GM18861 (cell line): ENCODE data around the gene SOX5.
A peak's percentile ranks its signal among the peaks of the same experiment; 100 is the strongest.
"Not testable (repeated sequence)": the region's sequence is repeated elsewhere in the genome, so short reads cannot be mapped to it uniquely, and the experiment has no call there.

ENCODE experiments used
- ATAC-seq: cut with Tn5 transposase; IDR thresholded peaks from one replicate; pipeline ENCODE4 v1.9.1; 2021; ENCODE audit not compliant: unreplicated experiment

SOX5 gene

GRCh38 chr12:23847857-23848256, 101.6 kb downstream of the SOX5 start:
- no peak for ATAC-seq

GRCh38 chr12:23843958-23844357, 105.5 kb downstream of the SOX5 start:
- ATAC-seq = no peak

- no peak for ATAC-seq
Measured at GRCh38 chr12:23834076-23834475, 115.4 kb downstream of the SOX5 start.

- ATAC-seq = no peak
Measured at GRCh38 chr12:23831739-23832138, 117.7 kb downstream of the SOX5 start.

GRCh38 chr12:23830210-23830609, 119.3 kb downstream of the SOX5 start:
- ATAC-seq = no peak

- ATAC-seq = peak; percentile 75
Measured at GRCh38 chr12:23827353-23827752, 122.1 kb downstream of the SOX5 start.

GRCh38 chr12:23825124-23825523, 124.3 kb downstream of the SOX5 start:
- not testable (repeated sequence) for ATAC-seq

GRCh38 chr12:23824358-23824757, 125.1 kb downstream of the SOX5 start:
- no peak for ATAC-seq

- ATAC-seq = not testable (repeated sequence)
Measured at GRCh38 chr12:23822883-23823282, 126.6 kb downstream of the SOX5 start.

GRCh38 chr12:23817345-23817744, 132.1 kb downstream of the SOX5 start:
- ATAC-seq = no peak

- no peak for ATAC-seq
Measured at GRCh38 chr12:23816394-23816851, 133.0 kb downstream of the SOX5 start.

- no peak for ATAC-seq
Measured at GRCh38 chr12:23815810-23816209, 133.7 kb downstream of the SOX5 start.

GRCh38 chr12:23813206-23813605, 136.3 kb downstream of the SOX5 start:
- ATAC-seq = no peak

- no peak for ATAC-seq
Measured at GRCh38 chr12:23810329-23810902, 139.1 kb downstream of the SOX5 start.

GRCh38 chr12:23803540-23803939, 145.9 kb downstream of the SOX5 start:
- ATAC-seq = no peak

- ATAC-seq = no peak
Measured at GRCh38 chr12:23795494-23795893, 154.0 kb downstream of the SOX5 start.

- ATAC-seq = no peak
Measured at GRCh38 chr12:23781118-23781517, 168.4 kb downstream of the SOX5 start.

GRCh38 chr12:23775208-23775607, 174.3 kb downstream of the SOX5 start:
- peak; percentile 71 for ATAC-seq

GRCh38 chr12:23771240-23771949, 178.1 kb downstream of the SOX5 start:
- ATAC-seq = no peak

GRCh38 chr12:23770202-23770938, 179.1 kb downstream of the SOX5 start:
- ATAC-seq = no peak

- ATAC-seq = no peak
Measured at GRCh38 chr12:23767834-23768233, 181.6 kb downstream of the SOX5 start.

GRCh38 chr12:23763724-23764123, 185.7 kb downstream of the SOX5 start:
- no peak for ATAC-seq
